Measurements from ENCODE around the gene TF.

DNA sequence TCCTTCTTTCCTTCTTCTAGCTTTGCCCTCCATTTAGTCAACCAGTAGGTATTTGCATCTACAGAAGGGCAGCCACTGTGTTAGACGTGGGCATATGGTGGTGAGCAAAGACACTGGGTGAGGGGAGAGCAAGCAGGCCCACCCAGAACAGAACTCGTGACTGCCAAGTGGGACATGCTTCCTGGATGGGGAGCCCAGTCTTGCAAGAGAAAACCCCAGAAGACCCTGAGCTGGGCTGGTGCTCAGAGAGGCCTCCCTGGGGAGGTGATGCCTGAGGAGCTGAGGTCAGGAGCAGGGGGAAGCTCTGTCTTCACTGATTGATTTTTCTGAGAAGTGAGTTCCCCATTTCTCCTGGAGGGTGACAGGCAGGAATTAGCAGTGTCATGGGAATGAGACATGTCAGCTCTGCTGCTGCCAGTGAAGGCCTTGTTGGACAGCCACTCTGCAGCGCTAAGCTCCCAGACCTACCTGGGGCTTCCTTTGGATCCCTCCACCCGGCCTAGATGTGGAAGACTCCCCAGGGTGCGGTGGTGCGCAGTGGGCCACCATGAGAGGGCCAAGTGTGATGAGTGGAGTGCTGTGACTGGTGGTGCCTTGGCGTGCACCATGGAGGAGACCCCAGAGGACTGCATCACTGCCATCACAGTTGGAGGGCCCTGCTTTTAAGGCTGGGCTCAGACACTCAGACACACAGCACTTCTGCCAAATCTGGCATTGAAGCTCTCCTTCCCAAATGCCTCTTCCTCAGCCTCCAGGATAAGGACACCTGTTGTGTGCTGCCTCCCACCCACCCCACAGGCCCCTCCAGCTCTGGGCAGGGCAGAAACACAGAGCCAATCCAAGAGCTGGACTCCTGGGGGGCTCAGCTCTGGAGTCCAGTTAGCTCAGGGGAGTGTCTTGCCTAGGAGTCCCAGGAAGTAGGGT lies 44.5 kb upstream of the TF start:
- TF ChIP-seq GABPA (IDR thresholded peaks at IDR 0.05; ENCODE audit: borderline replicate concordance, insufficient read depth, low read length) = no peak
- no peak for TF ChIP-seq TAF1 (IDR thresholded peaks at IDR 0.05; ENCODE audit: low read depth, low read length)
- no peak for TF ChIP-seq YY1 (IDR thresholded peaks at IDR 0.05; ENCODE audit: low read depth, low read length)
- TF ChIP-seq EP300 (IDR thresholded peaks at IDR 0.05; ENCODE audit: borderline replicate concordance in 1 of 2, low read depth in 2 of 2, low read length in 2 of 2) = no peak
- TF ChIP-seq MAFK (IDR thresholded peaks at IDR 0.05; ENCODE audit: low read depth, low read length) = no peak
- TF ChIP-seq POLR2A (IDR thresholded peaks at IDR 0.05; ENCODE audit: control extremely low read depth in 1 of 2, low read depth in 2 of 2, low read length in 2 of 2) = no peak
